ENCODE measurements around the gene FKBP4.

The FKBP4 gene

DNA sequence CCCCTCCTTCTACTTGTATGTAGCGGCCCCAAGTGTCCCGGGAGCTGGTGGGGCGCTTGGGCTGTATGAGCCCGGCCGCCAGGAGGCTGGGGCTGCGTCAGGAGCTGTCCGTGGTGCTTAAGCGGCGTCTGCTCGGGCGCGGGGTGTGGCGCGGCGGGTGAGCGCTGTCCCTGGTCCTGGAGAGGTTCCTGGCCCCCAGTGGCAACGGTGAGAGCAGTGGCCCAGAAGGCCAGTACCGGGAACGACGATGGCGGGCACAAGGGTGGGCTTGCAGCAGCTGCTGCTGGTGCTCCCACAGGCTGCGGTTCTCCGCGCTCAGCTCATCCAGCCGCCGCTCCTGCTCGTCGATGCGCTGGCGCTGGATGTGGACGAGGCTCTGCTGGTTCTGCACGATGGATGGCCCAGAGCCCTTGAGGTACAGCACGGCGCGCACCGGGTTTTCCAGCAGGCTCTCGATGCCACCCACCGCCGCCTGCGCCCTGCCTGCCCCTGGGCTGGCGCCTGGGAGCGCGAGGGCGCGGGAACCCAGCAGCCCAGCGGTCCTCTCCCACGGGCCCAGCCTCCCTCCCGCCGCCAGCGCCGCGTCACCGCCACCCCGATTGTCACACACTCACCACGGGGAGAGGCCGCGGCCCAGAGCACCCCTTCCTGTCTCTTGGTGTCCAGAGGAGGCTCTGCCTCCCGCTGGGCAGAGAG, 41.9 kb upstream of the FKBP4 start:
- H3K4me3 ChIP-seq (replicated peaks in 1 of 2; ENCODE audit: low read depth in 2 of 2, low read length in 2 of 2), result no peak overlapping the region
- DNase-seq (ENCODE audit: low read depth in 2 of 2), result peak; percentile 64 to 76
- TF ChIP-seq, protein P1, sequence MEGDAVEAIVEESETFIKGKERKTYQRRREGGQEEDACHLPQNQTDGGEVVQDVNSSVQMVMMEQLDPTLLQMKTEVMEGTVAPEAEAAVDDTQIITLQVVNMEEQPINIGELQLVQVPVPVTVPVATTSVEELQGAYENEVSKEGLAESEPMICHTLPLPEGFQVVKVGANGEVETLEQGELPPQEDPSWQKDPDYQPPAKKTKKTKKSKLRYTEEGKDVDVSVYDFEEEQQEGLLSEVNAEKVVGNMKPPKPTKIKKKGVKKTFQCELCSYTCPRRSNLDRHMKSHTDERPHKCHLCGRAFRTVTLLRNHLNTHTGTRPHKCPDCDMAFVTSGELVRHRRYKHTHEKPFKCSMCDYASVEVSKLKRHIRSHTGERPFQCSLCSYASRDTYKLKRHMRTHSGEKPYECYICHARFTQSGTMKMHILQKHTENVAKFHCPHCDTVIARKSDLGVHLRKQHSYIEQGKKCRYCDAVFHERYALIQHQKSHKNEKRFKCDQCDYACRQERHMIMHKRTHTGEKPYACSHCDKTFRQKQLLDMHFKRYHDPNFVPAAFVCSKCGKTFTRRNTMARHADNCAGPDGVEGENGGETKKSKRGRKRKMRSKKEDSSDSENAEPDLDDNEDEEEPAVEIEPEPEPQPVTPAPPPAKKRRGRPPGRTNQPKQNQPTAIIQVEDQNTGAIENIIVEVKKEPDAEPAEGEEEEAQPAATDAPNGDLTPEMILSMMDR (IDR thresholded peaks at IDR 0.05; ENCODE audit: low read depth, low read length), result no peak

DNA sequence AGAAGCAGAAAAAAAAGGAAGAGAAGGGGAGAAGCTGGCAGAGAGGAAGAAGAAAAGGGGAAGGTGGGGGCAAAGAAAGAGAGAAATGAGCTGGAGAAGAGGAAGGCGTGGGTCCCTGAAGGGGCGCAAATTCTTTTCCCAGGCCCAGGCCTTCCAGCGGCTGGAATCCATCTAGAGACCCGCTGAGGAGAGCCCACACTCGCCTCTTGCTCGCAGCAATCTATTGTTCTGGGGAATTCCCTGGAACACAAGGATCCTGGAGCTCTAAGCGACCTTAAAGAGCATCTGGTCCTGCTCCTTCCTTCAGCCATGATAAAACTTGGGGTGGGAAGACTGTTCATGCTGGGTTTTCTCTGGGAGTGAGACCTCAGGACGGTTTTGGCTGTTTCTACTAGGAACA, 41.2 kb upstream of the FKBP4 start:
- no peak for DNase-seq (ENCODE audit: low read depth in 2 of 2)
- H3K4me3 ChIP-seq (replicated peaks in 1 of 2; ENCODE audit: low read depth in 2 of 2, low read length in 2 of 2), result no peak overlapping the region
- TF ChIP-seq, protein P1 (IDR thresholded peaks at IDR 0.05; ENCODE audit: low read depth, low read length), result no peak

DNA sequence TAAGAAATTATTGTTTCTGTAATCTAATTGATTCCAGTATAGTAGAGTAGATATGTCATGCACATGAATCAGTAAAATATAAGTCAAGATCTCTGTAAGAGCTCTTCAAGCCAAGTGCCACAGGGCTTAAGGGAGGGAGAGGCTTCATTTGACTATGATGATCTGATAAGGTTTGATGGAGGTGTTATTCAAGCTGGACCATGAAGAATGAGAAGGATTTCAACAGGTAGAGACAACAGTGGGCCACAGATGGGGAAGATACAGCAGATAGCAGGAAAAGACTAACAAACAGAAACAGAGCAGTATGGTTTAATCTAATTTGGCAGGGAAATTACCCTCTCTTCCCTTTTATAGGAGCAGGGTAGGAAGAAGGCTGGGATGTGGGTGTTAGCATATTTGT, 40.6 kb upstream of the FKBP4 start:
- no peak overlapping the region for H3K4me3 ChIP-seq (replicated peaks in 1 of 2; ENCODE audit: low read depth in 2 of 2, low read length in 2 of 2)
- TF ChIP-seq, protein P1 (IDR thresholded peaks at IDR 0.05; ENCODE audit: low read depth, low read length), result no peak
- no peak for DNase-seq (ENCODE audit: low read depth in 2 of 2)

DNA sequence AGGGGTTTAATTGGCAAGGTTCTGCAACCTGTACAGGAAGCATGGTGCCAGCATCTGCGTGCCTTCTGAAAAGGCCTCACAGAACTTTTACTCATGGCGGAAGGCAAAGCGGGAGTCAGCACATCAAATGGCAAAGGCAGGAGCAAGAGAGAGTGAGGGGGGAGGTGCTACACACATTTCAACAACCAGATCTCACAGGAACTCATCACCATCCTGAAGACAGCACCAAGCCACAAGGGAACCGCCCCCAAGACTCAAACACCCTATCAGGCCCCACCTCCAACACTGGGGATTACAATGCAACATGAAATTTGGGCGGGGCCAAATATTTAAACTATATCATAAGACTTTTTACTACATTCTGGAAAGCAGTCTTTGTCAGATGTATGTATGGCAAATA, 38.0 kb upstream of the FKBP4 start:
- no peak for DNase-seq (ENCODE audit: low read depth in 2 of 2)
- H3K4me3 ChIP-seq (replicated peaks in 1 of 2; ENCODE audit: low read depth in 2 of 2, low read length in 2 of 2), result no peak overlapping the region
- TF ChIP-seq, protein P1 (IDR thresholded peaks at IDR 0.05; ENCODE audit: low read depth, low read length), result no peak

DNA sequence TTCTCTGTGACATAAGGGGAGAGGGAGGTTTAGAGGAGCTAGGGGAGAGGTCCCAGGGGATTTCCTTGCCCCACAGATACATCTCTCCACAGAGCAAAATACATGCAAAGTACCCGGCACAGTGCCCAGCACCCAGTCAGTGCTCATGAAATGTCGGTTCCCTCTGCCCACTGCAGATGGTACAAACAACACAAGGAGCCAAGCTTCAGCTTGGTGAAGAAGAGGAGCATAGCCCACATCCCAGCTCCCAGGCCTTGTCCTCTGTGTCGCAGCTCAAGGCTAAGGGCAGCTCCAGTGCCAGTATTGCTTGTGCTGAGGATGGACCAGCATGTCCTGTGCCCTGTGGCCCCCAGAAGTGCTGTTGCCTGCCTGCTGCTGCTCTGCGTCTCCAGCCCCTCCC, 35.0 kb upstream of the FKBP4 start:
- TF ChIP-seq, protein P1 (IDR thresholded peaks at IDR 0.05; ENCODE audit: low read depth, low read length), result no peak
- no peak for DNase-seq (ENCODE audit: low read depth in 2 of 2)
- H3K4me3 ChIP-seq (replicated peaks in 1 of 2; ENCODE audit: low read depth in 2 of 2, low read length in 2 of 2), result no peak overlapping the region

DNA sequence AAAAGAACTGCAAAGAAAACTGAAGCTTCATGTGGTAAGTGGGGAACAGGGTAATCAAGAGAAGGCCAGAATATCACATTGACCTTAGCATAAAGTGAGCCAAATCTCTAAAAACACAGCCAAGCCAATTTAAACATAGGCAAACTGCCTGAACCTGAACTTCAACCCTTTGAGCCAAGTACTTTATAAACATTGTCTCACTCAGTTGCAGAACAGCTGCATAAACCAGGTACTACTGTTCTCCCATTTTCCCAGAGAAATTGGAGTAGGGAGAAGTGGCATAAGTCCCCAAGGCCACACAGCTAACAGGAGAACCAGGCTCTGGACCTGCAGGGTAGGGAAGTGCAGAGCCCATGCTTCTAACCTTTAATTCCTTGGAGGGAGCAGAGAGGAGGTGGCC, 30.4 kb upstream of the FKBP4 start:
- no peak overlapping the region for H3K4me3 ChIP-seq (replicated peaks in 1 of 2; ENCODE audit: low read depth in 2 of 2, low read length in 2 of 2)
- DNase-seq (ENCODE audit: low read depth in 2 of 2), result no peak
- TF ChIP-seq, protein P1 (IDR thresholded peaks at IDR 0.05; ENCODE audit: low read depth, low read length), result no peak

DNA sequence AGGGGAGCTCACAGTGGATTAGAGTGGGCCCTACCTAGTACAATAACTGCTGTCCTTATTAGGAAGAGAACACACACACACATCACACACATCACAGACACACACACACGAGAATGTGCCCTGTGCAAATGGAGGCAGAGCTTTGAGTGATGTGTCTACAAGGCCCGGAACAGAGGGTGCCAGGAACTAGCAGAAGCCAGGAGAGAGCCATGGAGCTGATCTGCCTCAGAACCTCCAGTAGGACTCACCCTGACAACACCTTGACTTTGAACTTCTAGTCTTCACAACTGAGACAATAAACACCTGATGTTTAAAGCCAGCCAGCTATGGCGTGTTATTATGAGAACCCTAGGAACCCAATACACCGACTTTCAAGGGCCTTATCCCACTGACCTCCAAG, 29.7 kb upstream of the FKBP4 start:
- no peak overlapping the region for H3K4me3 ChIP-seq (replicated peaks in 1 of 2; ENCODE audit: low read depth in 2 of 2, low read length in 2 of 2)
- DNase-seq (ENCODE audit: low read depth in 2 of 2), result no peak
- TF ChIP-seq, protein P1 (IDR thresholded peaks at IDR 0.05; ENCODE audit: low read depth, low read length), result no peak
